ENCODE results near the gene CGNL1.
A peak's percentile ranks its signal among the peaks of the same experiment; 100 is the strongest.

The CGNL1 gene

DNA sequence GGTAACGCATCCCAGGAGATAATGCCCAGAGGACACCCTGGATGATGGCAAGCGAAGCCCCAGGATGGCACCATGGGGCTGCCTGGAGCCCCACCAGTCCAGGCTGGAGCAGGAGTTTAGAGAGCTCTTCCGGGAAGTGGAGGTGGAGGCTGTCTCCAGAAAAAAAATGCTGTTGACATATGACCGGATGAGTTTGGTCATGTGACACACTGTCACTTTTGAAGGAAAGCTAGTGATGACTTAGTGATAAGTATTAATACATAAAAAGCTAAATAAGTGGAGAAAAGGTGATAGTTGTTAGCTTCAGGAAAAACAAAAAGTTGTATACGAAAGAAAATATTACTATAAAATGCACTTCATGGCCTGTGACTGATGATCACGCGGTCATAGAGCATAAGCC lies 195.4 kb downstream of the CGNL1 start:
- TF ChIP-seq, protein P1, sequence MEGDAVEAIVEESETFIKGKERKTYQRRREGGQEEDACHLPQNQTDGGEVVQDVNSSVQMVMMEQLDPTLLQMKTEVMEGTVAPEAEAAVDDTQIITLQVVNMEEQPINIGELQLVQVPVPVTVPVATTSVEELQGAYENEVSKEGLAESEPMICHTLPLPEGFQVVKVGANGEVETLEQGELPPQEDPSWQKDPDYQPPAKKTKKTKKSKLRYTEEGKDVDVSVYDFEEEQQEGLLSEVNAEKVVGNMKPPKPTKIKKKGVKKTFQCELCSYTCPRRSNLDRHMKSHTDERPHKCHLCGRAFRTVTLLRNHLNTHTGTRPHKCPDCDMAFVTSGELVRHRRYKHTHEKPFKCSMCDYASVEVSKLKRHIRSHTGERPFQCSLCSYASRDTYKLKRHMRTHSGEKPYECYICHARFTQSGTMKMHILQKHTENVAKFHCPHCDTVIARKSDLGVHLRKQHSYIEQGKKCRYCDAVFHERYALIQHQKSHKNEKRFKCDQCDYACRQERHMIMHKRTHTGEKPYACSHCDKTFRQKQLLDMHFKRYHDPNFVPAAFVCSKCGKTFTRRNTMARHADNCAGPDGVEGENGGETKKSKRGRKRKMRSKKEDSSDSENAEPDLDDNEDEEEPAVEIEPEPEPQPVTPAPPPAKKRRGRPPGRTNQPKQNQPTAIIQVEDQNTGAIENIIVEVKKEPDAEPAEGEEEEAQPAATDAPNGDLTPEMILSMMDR (IDR thresholded peaks at IDR 0.05; ENCODE audit: low read depth, low read length, missing control alignments): no peak
- DNase-seq (ENCODE audit: extremely low read depth, low read depth): no peak
- no peak overlapping the region for H3K4me3 ChIP-seq (replicated peaks; ENCODE audit: low read depth, low read length)

DNA sequence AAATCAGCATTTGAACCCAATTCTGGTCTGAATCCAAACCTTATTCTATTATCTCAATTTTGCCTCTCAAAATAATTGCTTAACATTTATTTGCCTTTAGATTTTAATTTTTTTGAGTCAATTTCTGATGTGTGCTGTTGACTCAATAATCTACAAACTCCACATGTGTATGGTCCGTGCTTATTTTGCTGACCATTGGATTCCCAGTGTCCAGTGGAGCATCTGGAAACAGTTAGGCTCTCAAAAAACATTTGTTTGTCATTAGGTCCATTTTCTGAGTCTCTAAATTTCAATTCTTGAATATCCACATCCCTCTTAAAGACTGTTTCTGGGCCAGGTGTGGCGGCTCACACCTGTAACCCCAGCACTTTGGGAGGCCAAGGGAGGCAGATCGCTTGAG lies 196.2 kb downstream of the CGNL1 start:
- TF ChIP-seq, protein P1 (IDR thresholded peaks at IDR 0.05; ENCODE audit: low read depth, low read length, missing control alignments): no peak
- peak; percentile 53 for DNase-seq (ENCODE audit: extremely low read depth, low read depth)
- no peak overlapping the region for H3K4me3 ChIP-seq (replicated peaks; ENCODE audit: low read depth, low read length)

DNA sequence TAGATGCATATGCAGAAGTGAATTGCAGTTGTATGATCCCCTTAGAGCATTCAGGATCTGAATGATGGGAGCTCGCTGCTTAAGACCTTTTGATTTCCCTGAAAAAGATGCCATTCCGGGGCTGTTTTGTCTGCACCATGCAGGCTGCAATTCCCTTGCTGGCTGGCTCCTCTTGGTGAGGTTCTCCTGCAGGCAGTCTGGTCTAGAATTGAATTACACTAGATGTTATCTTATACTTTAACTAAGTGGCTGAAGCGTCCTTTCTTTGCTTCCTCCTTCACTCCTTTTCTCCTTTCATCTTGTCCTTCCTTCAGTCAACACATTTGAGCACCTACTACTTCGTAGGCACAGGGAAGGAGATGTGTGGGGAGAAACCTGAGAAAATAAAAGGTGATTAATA lies 196.8 kb downstream of the CGNL1 start:
- DNase-seq (ENCODE audit: extremely low read depth, low read depth): no peak
- H3K4me3 ChIP-seq (replicated peaks; ENCODE audit: low read depth, low read length): no peak overlapping the region

DNA sequence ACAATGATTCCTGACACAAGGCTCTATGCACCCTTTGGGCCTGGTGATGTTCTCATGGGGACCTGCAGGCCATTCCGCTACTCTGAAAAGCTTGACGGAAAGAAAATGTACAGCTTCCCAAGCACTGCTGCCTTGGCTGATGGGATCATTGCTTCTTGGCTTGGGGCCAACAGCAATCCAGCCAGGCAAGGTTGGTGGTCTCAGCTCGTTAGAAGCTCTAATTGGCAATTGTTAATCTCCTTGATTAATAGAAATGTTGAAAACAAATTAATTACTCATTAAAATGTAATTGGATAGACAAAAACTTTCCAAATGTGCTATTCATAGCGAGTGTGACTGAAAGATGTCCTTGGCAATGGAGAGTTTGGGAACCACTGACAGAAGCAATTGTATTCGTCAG lies 199.1 kb downstream of the CGNL1 start:
- DNase-seq (ENCODE audit: extremely low read depth, low read depth): no peak
- TF ChIP-seq, protein P1 (IDR thresholded peaks at IDR 0.05; ENCODE audit: low read depth, low read length, missing control alignments): no peak
- H3K4me3 ChIP-seq (replicated peaks; ENCODE audit: low read depth, low read length): no peak overlapping the region

More for the DNA sequence above, 196.8 kb downstream of the CGNL1 start:
- TF ChIP-seq, protein P1 (IDR thresholded peaks at IDR 0.05; ENCODE audit: low read depth, low read length, missing control alignments): no peak

DNA sequence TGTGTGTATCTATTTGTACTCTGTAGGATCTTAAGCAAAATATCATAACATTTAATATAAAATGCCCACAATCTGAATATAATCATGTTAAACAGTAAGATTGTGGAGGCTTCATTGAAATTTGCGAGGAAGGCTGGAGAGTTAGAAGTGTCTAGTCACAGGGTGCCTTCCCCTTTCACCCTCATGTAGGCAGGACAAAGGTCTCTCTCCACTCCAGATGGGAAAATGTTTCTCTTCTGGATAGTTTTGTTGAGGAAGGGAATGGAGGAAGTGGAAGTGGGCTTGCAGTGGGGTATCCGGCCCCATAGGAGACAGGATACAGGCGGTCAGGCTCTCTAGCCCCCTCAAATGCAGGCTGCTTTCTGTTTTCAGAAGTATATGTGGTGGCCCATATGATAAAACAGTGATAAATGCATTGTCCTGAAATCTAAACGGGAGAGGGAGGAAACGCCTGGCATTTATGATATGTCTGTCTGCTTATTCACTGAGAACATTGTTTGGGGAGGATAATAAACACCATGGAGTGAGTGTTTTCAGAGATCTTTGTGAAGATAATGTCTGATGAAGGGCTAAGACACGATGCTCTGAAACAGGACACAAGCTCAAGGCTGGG lies 202.1 kb downstream of the CGNL1 start:
- H3K4me3 ChIP-seq (replicated peaks; ENCODE audit: low read depth, low read length): no peak overlapping the region
- TF ChIP-seq, protein P1 (IDR thresholded peaks at IDR 0.05; ENCODE audit: low read depth, low read length, missing control alignments): no peak
- no peak for DNase-seq (ENCODE audit: extremely low read depth, low read depth)

DNA sequence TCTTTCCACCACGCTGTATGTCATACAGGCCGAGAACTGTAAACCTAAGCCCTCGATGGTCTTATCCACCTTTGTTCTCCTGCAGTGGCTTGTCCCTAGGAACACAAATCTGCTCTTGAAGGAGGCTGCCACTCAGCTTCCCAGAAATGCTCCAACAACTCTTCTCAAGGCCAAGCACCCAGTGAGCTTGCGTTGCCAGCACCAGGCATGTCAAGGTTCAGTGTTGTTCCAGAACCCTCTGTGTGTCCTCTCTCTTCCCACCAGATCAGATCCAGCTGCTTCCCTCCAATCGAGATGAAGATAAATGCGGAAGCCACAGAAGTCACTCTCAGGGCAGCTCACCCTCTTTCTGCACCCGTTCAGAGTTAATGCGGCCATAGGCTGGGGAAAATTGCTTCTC lies 204.1 kb downstream of the CGNL1 start:
- DNase-seq (ENCODE audit: extremely low read depth, low read depth): no peak
- TF ChIP-seq, protein P1 (IDR thresholded peaks at IDR 0.05; ENCODE audit: low read depth, low read length, missing control alignments): no peak
- no peak overlapping the region for H3K4me3 ChIP-seq (replicated peaks; ENCODE audit: low read depth, low read length)

DNA sequence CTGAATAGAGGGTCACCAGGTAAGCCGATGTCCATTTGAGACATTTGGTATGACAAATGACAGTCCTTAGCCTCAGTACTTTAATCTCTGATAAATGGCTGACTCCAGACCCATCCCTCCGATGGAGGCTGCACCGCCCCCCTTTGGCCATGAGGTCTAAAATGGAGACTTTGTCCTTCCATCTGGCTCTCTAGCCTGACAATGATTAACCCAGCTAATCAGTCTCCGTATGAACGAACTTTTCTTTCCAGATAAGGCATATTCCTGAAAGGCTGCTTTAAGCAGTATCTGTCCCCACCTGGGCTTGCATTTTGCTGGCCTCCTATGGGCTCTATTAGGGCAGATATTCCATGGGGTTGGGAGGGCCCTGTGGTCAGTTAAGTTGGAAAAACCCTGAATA lies 204.6 kb downstream of the CGNL1 start:
- H3K4me3 ChIP-seq (replicated peaks; ENCODE audit: low read depth, low read length): no peak overlapping the region
- DNase-seq (ENCODE audit: extremely low read depth, low read depth): no peak
- TF ChIP-seq, protein P1 (IDR thresholded peaks at IDR 0.05; ENCODE audit: low read depth, low read length, missing control alignments): no peak
